ENCODE measurements around the gene MYH14. TPM values are rescaled to one million over a fixed set of nuclear protein-coding genes. Genes with fewer than 3 reads are reported as not detected.
"Not testable (repeated sequence)": the region's sequence is repeated elsewhere in the genome, so short reads cannot be mapped to it uniquely, and the experiment has no call there.

The MYH14 gene
- total RNA-seq, 3 donors from 2014 or later = 16.6 to 24.7 (median 19.3) TPM

GRCh38 chr19:50222691-50223438 lies 19.4 kb downstream of the MYH14 start:
- Histone ChIP-seq H3K27me3 (no peaks in the 10 kb centered on the region), H3K9me3 (no peaks in the 10 kb centered on the region), H3K4me3 (no peak overlapping the region), H3K4me1 (no peaks in the 10 kb centered on the region), H3K36me3 (no peaks in the 10 kb centered on the region), H3K27ac (no peak overlapping the region)
- no peak for DNase-seq (ENCODE audit: low spot score in 2 of 2)
- TF ChIP-seq POLR2AphosphoS5 (IDR thresholded peaks at IDR 0.05) = no peak
- TF ChIP-seq CTCF (IDR thresholded peaks at IDR 0.05) = no peak
- TF ChIP-seq POLR2A (IDR thresholded peaks at IDR 0.05) = no peak
- intact Hi-C loops (cut with DNase I; ENCODE audit: low total_unique reads) = no loop called here

- intact Hi-C loops (cut with DNase I; ENCODE audit: low total_unique reads) = no loop called here
- DNase-seq (ENCODE audit: low spot score in 2 of 2) = no peak
- no peaks in the 10 kb centered on the region for H3K9me3 ChIP-seq
- no peaks in the 10 kb centered on the region for H3K4me1 ChIP-seq
- no peak for TF ChIP-seq POLR2A (IDR thresholded peaks at IDR 0.05)
- TF ChIP-seq POLR2AphosphoS5 (IDR thresholded peaks at IDR 0.05) = no peak
- no peak for TF ChIP-seq CTCF (IDR thresholded peaks at IDR 0.05)
- no peak overlapping the region for H3K4me3 ChIP-seq
- H3K36me3 ChIP-seq = no peaks in the 10 kb centered on the region
- no peaks in the 10 kb centered on the region for H3K27me3 ChIP-seq
- H3K27ac ChIP-seq = no peak overlapping the region
Observed at GRCh38 chr19:50223439-50223716, 20.0 kb downstream of the MYH14 start.

- intact Hi-C loops (cut with DNase I; ENCODE audit: low total_unique reads) = no loop called here
- no peaks in the 10 kb centered on the region for H3K9me3 ChIP-seq
- no peaks in the 10 kb centered on the region for H3K36me3 ChIP-seq
- H3K27ac ChIP-seq = no peak overlapping the region
- H3K27me3 ChIP-seq = no peaks in the 10 kb centered on the region
- H3K4me3 ChIP-seq = no peak overlapping the region
- TF ChIP-seq CTCF (IDR thresholded peaks at IDR 0.05) = no peak
- no peak for TF ChIP-seq POLR2A (IDR thresholded peaks at IDR 0.05)
- no peak for TF ChIP-seq POLR2AphosphoS5 (IDR thresholded peaks at IDR 0.05)
- DNase-seq (ENCODE audit: low spot score in 2 of 2) = no peak
- H3K4me1 ChIP-seq = no peaks in the 10 kb centered on the region
Observed at GRCh38 chr19:50224986-50225747, 21.7 kb downstream of the MYH14 start.

- H3K36me3 ChIP-seq = no peaks in the 10 kb centered on the region
- H3K27me3 ChIP-seq = no peaks in the 10 kb centered on the region
- no peak overlapping the region for H3K27ac ChIP-seq
- H3K4me3 ChIP-seq = no peak overlapping the region
- intact Hi-C loops (cut with DNase I; ENCODE audit: low total_unique reads) = no loop called here
- peaks cover 0 to 4% of the 10 kb centered on the region in 2 donors for H3K9me3 ChIP-seq
- no peaks in the 10 kb centered on the region for H3K4me1 ChIP-seq
- no peak for TF ChIP-seq POLR2A (IDR thresholded peaks at IDR 0.05)
- no peak for DNase-seq (ENCODE audit: low spot score in 2 of 2)
Observed at GRCh38 chr19:50226536-50226935, 23.1 kb downstream of the MYH14 start.

GRCh38 chr19:50228153-50228552 lies 24.7 kb downstream of the MYH14 start:
- H3K36me3 ChIP-seq; DNase-seq (ENCODE audit: low spot score in 2 of 2); intact Hi-C loops (cut with DNase I; ENCODE audit: low total_unique reads); H3K27ac ChIP-seq; H3K27me3 ChIP-seq; H3K9me3 ChIP-seq; H3K4me1 ChIP-seq; H3K4me3 ChIP-seq: not testable (repeated sequence)

Measured in breast epithelium (tissue), 4 donors.